Glutamatergic neuron (in vitro differentiated cells): ENCODE measurements around the gene ACE. TPM values are rescaled to one million over a fixed set of nuclear protein-coding genes. Genes with fewer than 3 reads are reported as not detected.
A peak's percentile ranks its signal among the peaks of the same experiment; 100 is the strongest.

Experiments
- DNase-seq: peaks from one replicate; pipeline ENCODE4 v3.0.0; 2022
- H3K27ac Mint-ChIP-seq: one replicate; pipeline ENCODE4 v1.8.0; 2020; ENCODE audit warnings: mild to moderate bottlenecking, mixed read lengths, inconsistent platforms; ENCODE audit not compliant: unreplicated experiment
- H3K27me3 Mint-ChIP-seq: one replicate; pipeline ENCODE4 v1.8.0; 2020; ENCODE audit warnings: mild to moderate bottlenecking, moderate library complexity, mixed read lengths, inconsistent platforms; ENCODE audit not compliant: unreplicated experiment
- H3K36me3 Mint-ChIP-seq: one replicate; pipeline ENCODE4 v1.8.0; 2020; ENCODE audit warnings: mild to moderate bottlenecking, mixed read lengths, inconsistent platforms; ENCODE audit not compliant: unreplicated experiment
- H3K4me1 Mint-ChIP-seq: one replicate; pipeline ENCODE4 v1.8.0; 2020; ENCODE audit warnings: mild to moderate bottlenecking, low read depth, mixed read lengths, inconsistent platforms; ENCODE audit not compliant: unreplicated experiment
- H3K4me3 Mint-ChIP-seq: one replicate; pipeline ENCODE4 v1.8.0; 2020; ENCODE audit warnings: mild to moderate bottlenecking, mixed read lengths, inconsistent platforms; ENCODE audit not compliant: unreplicated experiment
- H3K9me3 Mint-ChIP-seq: one replicate; pipeline ENCODE4 v1.8.0; 2020; ENCODE audit warnings: mild to moderate bottlenecking, moderate library complexity, mixed read lengths, inconsistent platforms; ENCODE audit not compliant: unreplicated experiment
- CTCF ChIP-seq: fragments of 200-600 bp; sonication (generic); IDR thresholded peaks from one replicate; pipeline ENCODE4 v1.5.0; 2021; ENCODE audit not compliant: partially characterized antibody, unreplicated experiment
- total RNA-seq: library from RNA; stranded (reverse); fragmentation: NEBNext Ultra II Directional; extraction: Animal tissue kit (Norgen Biotek cat#: 25700); gene quantifications from one replicate; pipeline ENCODE4 v1.2.1, GENCODE V29; 2021; ENCODE audit not compliant: unreplicated experiment

The ACE gene
- total RNA-seq, 1 donor from 2014 or later, result 3.7 TPM

DNA sequence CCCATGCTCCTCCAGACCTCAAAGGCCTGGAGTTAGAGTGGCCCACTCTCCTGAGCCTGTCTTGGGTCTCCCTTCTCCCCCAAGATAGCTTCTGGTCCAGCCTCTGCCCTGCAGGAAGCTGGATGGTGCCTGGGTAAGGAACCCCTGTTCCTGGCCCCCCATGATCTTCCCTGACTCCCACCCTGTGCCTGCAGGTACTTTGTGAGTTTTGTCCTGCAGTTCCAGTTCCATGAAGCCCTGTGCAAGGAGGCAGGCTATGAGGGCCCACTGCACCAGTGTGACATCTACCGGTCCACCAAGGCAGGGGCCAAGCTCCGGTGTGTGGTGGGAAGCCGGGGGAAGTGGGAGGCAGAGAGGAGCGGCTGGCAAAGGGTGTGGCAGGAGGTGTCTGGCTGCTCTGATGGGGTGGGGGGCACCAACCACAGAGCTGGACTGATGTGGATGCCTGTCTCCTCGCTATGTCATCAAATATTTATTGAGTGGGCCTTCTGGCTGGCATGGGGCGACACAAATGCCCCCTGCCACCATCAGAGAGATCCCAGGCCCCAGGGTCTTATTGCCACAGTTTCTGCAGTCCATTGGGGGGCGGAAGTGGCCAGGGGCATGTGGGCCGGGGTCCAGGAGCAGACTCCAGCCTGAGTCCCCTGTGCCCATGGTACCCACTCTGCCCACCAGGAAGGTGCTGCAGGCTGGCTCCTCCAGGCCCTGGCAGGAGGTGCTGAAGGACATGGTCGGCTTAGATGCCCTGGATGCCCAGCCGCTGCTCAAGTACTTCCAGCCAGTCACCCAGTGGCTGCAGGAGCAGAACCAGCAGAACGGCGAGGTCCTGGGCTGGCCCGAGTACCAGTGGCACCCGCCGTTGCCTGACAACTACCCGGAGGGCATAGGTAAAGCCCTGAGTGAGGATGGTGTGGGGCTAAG is 7.1 kb downstream of the ACE start:
- no peaks in the 10 kb centered on the region for H3K36me3 Mint-ChIP-seq
- TF ChIP-seq CTCF, result no peak
- no peak for DNase-seq
- no peak overlapping the region for H3K27ac Mint-ChIP-seq
- peaks cover 2% of the 10 kb centered on the region for H3K9me3 Mint-ChIP-seq
- H3K4me3 Mint-ChIP-seq, result no peak overlapping the region
- peaks cover 4% of the 10 kb centered on the region for H3K27me3 Mint-ChIP-seq
- H3K4me1 Mint-ChIP-seq, result peaks cover 7% of the 10 kb centered on the region

DNA sequence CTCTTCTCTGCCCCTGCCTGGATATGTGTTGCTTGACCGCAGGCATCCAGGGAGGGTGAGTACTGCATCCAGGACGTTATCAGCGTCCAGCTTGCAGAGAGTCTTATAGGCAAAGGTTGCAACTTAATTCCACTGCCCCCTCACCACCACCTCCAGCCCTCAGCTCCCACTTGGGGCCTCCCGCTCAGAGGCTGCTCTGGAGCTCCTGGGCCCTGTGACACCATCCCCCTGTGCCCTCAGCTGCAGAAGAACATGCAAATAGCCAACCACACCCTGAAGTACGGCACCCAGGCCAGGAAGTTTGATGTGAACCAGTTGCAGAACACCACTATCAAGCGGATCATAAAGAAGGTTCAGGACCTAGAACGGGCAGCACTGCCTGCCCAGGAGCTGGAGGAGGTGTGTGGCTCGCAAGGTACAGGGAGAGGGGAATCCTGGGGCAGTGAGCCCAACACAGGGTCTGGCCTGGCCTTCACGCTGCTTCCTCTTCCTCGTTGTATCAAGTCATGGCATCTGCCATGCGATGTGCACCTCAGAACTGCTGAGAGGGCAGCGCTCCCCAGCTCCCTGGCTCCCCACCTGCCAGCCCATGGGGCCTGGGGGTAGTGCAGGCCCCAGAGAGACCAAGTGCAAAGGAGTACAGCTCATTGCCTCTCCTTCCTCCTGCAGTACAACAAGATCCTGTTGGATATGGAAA is 9.6 kb downstream of the ACE start:
- TF ChIP-seq CTCF, result no peak
- peaks cover 2% of the 10 kb centered on the region for H3K9me3 Mint-ChIP-seq
- peaks cover 7% of the 10 kb centered on the region for H3K27me3 Mint-ChIP-seq
- peaks cover 7% of the 10 kb centered on the region for H3K4me1 Mint-ChIP-seq
- H3K36me3 Mint-ChIP-seq, result no peaks in the 10 kb centered on the region
- no peak overlapping the region for H3K27ac Mint-ChIP-seq
- no peak for DNase-seq
- H3K4me3 Mint-ChIP-seq, result no peak overlapping the region

- TF ChIP-seq CTCF, result no peak
- Mint-ChIP-seq H3K27ac (no peak overlapping the region), H3K27me3 (peaks cover 7% of the 10 kb centered on the region), H3K9me3 (peaks cover 2% of the 10 kb centered on the region), H3K4me3 (no peak overlapping the region), H3K36me3 (no peaks in the 10 kb centered on the region), H3K4me1 (peaks cover 8% of the 10 kb centered on the region)
- DNase-seq, result no peak
Measured at GRCh38 chr17:63487014-63487339, 10.1 kb downstream of the ACE start.

DNA sequence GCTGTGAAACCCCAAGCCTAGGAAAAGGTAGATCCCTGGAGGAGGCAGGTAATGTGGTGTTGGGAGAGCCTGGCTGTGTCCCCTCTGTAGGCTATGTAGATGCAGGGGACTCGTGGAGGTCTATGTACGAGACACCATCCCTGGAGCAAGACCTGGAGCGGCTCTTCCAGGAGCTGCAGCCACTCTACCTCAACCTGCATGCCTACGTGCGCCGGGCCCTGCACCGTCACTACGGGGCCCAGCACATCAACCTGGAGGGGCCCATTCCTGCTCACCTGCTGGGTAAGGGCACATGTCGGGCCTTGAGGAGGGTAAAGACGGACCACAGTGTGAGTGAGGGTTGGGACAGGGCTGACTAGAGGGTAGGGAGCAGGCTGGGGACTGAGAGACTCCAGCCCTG is 12.0 kb downstream of the ACE start:
- H3K27me3 Mint-ChIP-seq, result peaks cover 15% of the 10 kb centered on the region

More for the DNA sequence above, 12.0 kb downstream of the ACE start:
- peak; percentile 4 for DNase-seq
- H3K9me3 Mint-ChIP-seq, result no peaks in the 10 kb centered on the region
- no peaks in the 10 kb centered on the region for H3K36me3 Mint-ChIP-seq
- peaks cover 14% of the 10 kb centered on the region for H3K4me1 Mint-ChIP-seq
- no peak for TF ChIP-seq CTCF
- no peak overlapping the region for H3K27ac Mint-ChIP-seq
- no peak overlapping the region for H3K4me3 Mint-ChIP-seq
